ENCODE measurements around the gene ARHGEF12.

GRCh38 chr11:120537996-120538395, 201.8 kb downstream of the ARHGEF12 start:
- TF ChIP-seq CTCF (IDR thresholded peaks at IDR 0.05; ENCODE audit: insufficient read depth, low read depth, low read length) (no peak), EZH2 (IDR thresholded peaks at IDR 0.05; ENCODE audit: insufficient read depth, low read length) (no peak)
